ENCODE measurements around the gene MYO18A. TPM values are rescaled to one million over a fixed set of nuclear protein-coding genes. Genes with fewer than 3 reads are reported as not detected.

The MYO18A gene
- total RNA-seq, 4 donors from 2014 or later = 46.7 to 82.7 (median 64.6) TPM

- no peak overlapping the region for H3K4me3 ChIP-seq
- WGBS = 56% methylated on average over 1 of the region's 1 CpG
- H3K4me1 ChIP-seq = no peaks in the 10 kb centered on the region
- intact Hi-C loops (cut with DNase I) = no loop called here
- TF ChIP-seq POLR2A (IDR thresholded peaks at IDR 0.05; ENCODE audit: low read depth) (no peak), POLR2AphosphoS5 (IDR thresholded peaks at IDR 0.05) (no peak), CTCF (IDR thresholded peaks at IDR 0.05) (no peak), EP300 (IDR thresholded peaks at IDR 0.05) (no peak)
- peaks cover 0 to 20% (median 12%) of the 10 kb centered on the region in 4 donors for H3K9me3 ChIP-seq
- no peaks in the 10 kb centered on the region for H3K36me3 ChIP-seq
- no peak overlapping the region for H3K27ac ChIP-seq (replicated peaks in 1 of 4)
- H3K27me3 ChIP-seq = peaks cover 0 to 17% (median 0%) of the 10 kb centered on the region in 4 donors
- DNase-seq (ENCODE audit: extremely low spot score) = no peak
Observed at GRCh38 chr17:29034510-29034909, 145.7 kb downstream of the MYO18A start.

GRCh38 chr17:29032857-29033197 lies 147.4 kb downstream of the MYO18A start:
- H3K4me3 ChIP-seq = no peak overlapping the region
- no peak for DNase-seq (ENCODE audit: extremely low spot score)
- WGBS = 41% methylated on average over 5 of the region's 6 CpGs
- H3K27me3 ChIP-seq = peaks cover 0 to 17% (median 0%) of the 10 kb centered on the region in 4 donors
- no peaks in the 10 kb centered on the region for H3K4me1 ChIP-seq
- intact Hi-C loops (cut with DNase I) = no loop called here
- peaks cover 0 to 20% (median 12%) of the 10 kb centered on the region in 4 donors for H3K9me3 ChIP-seq
- H3K36me3 ChIP-seq = no peaks in the 10 kb centered on the region
- H3K27ac ChIP-seq (replicated peaks in 1 of 4) = no peak overlapping the region
- no peak for TF ChIP-seq EP300 (IDR thresholded peaks at IDR 0.05)
- no peak for TF ChIP-seq POLR2A (IDR thresholded peaks at IDR 0.05; ENCODE audit: low read depth)
- TF ChIP-seq POLR2AphosphoS5 (IDR thresholded peaks at IDR 0.05) = no peak
- TF ChIP-seq CTCF (IDR thresholded peaks at IDR 0.05) = no peak

- H3K27me3 ChIP-seq = peaks cover 0 to 17% (median 0%) of the 10 kb centered on the region in 4 donors
- 63% methylated on average over 11 of the region's 11 CpGs for WGBS
- H3K36me3 ChIP-seq = no peaks in the 10 kb centered on the region
- TF ChIP-seq EP300 (IDR thresholded peaks at IDR 0.05) = no peak
- TF ChIP-seq POLR2AphosphoS5 (IDR thresholded peaks at IDR 0.05) = no peak
- TF ChIP-seq POLR2A (IDR thresholded peaks at IDR 0.05; ENCODE audit: low read depth) = no peak
- no peak for TF ChIP-seq CTCF (IDR thresholded peaks at IDR 0.05)
- intact Hi-C loops (cut with DNase I) = no loop called here
- H3K9me3 ChIP-seq = peaks cover 0 to 20% (median 12%) of the 10 kb centered on the region in 4 donors
- DNase-seq (ENCODE audit: extremely low spot score) = no peak
- H3K4me1 ChIP-seq = no peaks in the 10 kb centered on the region
- no peak overlapping the region for H3K4me3 ChIP-seq
- no peak overlapping the region for H3K27ac ChIP-seq (replicated peaks in 1 of 4)
Observed at GRCh38 chr17:29032013-29032856, 148.0 kb downstream of the MYO18A start.

- WGBS = 69% methylated on average over 5 of the region's 5 CpGs
- no peak overlapping the region for H3K27ac ChIP-seq (replicated peaks in 1 of 4)
- H3K9me3 ChIP-seq = peaks cover 0 to 20% (median 12%) of the 10 kb centered on the region in 4 donors
- no peaks in the 10 kb centered on the region for H3K36me3 ChIP-seq
- intact Hi-C loops (cut with DNase I) = no loop called here
- TF ChIP-seq CTCF (IDR thresholded peaks at IDR 0.05) = no peak
- TF ChIP-seq POLR2AphosphoS5 (IDR thresholded peaks at IDR 0.05) = no peak
- no peak for TF ChIP-seq POLR2A (IDR thresholded peaks at IDR 0.05; ENCODE audit: low read depth)
- TF ChIP-seq EP300 (IDR thresholded peaks at IDR 0.05) = no peak
- H3K4me1 ChIP-seq = no peaks in the 10 kb centered on the region
- H3K4me3 ChIP-seq = no peak overlapping the region
- H3K27me3 ChIP-seq = peaks cover 0 to 17% (median 0%) of the 10 kb centered on the region in 4 donors
- no peak for DNase-seq (ENCODE audit: extremely low spot score)
Observed at GRCh38 chr17:29031488-29031887, 148.7 kb downstream of the MYO18A start.

Data from esophagus muscularis mucosa (tissue), 4 donors.